ENCODE measurements around the gene CD84.
"Not testable (repeated sequence)": the region's sequence is repeated elsewhere in the genome, so short reads cannot be mapped to it uniquely, and the experiment has no call there.

The CD84 gene

DNA sequence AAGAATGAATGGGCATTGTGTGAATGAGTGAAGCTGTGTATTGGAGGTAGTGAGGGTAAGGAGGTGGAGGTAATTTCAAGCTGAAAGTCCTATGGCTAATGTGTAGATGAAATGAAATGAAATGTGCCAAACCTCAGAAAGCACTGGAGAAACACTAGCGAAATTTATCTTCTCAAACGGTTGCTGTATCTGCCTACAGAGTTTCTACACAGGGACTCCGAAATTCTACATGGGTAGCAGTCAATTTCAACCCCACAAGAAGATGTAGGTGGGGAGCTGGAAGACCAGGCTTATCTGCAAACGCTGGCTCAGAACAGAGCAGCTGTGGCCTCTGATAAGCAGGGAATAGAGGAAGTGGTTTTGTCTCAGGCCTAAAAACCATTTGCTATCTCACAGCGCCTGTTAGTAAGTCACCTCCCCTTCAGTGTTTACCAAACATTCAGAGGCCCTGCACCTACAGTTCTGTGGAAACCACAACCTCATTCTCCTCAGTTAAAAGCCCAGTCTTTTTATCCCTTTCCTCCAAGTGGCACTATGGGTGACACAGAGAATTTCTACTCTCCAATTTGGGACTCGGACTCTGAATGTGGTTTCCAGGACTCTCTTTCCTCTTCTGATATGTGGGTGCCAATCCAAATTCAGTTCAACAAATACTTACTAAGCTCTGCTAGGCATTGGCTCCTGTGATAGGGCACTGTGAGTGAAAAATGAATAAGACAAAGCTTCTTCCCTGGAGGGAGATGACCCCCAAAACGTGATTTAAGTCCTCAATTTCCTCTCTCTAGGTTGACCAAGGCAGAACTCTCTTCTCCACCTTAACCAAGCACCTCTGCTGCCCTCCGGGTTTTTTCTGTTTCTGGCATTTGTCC, 39.1 kb downstream of the CD84 start:
- DNase-seq, result peak; percentile 40

DNA sequence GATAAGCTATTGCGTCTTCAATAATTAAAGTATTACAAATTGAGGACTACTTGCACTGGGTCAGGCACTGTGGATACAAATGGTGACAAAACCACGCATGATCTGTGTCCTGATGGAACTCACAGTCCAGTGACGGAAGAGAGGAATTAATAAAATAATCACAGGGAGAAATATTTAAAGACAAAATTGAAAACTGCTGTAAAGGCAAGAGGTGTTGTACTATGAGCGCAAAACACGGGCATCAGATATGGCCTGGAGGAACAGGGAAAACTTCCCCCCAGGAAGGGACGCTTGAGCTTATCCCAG, 39.7 kb downstream of the CD84 start:
- no peak for DNase-seq

DNA sequence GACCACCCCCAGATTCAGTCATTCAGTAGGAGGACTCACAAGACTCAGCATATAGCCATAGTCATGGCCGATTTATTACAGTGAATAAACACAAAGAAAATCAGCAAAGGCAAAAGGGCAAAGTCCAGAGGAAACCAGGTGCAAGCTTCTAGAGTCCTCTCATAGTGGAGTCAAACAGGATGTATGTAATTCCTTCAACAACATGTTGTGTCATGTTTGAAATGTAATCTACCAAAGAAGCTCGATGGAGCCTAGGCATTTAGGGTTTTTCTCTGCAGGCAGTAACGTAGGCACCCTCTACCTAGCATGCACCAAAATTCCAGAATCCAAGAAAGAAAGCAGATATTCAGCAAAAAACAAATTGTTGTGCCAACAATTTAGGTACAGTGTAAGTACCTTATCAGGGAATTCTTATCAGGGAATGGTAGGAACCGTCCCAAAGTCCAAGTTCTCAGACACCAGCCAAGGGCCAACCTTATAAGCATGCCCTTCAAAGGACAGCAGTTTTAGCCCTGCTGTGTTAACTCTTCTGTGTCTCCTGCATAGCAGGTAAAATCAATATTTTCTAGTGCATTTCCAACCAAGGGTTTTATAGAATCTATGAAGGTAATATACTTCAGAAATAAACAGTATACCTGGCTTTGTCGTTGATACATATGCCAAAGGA, 40.2 kb downstream of the CD84 start:
- no peak for DNase-seq

DNA sequence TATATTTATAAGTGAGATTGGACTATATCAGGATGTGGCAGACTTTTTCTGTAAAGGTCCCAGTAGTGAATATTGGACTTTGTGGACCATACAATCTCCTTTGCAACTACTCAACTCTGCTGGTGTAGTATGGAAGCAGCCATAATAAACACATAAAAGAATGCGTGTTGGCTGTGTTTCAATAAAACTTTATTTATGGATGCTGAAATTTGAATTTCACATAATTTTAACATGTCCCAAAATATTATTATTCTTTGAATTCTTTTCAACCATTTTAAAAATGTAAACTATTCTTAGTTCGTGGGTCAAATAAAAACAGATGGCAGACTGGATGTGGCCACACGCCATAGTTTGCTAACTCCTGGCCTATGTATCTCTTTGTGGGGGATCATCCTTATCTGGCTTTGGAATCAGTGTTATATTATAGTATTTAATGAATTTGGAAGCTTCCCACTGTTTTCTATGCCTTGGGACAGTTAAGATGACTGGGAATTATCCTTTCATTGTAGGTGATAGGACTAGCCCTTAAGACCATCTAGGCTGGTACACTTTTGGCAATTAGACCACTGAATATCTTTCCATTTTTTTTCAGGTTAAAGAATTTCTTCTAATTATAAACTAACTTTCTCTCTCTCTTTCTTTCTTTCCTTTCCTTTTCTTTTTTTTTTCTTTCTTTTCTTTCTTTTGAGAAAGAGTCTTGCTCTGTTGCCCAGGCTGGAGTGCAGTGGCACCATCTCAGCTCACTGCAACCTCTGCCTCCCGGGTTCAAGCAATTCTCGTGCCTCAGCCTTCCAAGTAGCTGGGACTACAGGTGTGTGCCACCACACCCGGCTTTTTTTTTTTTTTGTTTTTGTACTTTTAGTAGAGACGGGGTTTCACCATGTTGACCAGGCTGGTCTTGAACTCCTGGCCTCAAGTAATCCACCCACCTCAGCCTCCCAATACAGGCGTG, 41.3 kb downstream of the CD84 start:
- DNase-seq, result no peak

DNA sequence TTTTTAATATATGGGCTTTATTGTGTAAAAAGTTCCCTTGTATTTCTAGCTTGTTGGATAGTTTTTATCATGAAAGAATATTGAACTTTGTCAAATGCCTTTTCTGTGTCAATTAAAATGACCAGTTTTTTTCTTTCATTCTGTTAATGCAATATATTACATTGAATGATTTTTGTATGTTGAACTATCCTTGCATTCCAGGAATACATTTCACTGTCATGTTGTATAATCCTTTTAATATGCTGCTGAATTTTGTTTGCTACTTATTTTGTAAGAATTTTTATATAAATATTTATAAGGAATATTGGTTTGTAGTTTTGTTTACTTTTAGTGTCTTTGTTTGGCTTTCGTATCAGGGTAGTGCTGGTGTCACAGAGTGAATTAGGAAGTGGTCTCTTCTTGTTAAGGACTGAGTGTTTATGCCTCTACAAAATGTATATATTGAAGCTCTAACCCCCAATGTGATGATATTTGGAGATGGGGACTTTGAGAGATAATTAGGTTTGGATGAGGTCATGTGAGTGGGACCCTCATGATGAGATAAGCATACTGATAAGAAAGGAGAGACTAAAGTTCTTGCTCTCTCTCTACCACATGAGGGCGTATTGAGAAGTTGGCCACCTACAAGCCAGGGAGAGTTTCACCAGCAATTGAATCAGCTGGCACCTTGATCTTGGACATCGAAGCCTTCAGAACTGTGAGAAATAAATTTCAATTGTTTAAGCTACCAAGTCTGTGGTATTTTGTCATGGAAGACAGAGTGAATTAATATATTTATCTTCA, 44.3 kb downstream of the CD84 start:
- no peak for DNase-seq

DNA sequence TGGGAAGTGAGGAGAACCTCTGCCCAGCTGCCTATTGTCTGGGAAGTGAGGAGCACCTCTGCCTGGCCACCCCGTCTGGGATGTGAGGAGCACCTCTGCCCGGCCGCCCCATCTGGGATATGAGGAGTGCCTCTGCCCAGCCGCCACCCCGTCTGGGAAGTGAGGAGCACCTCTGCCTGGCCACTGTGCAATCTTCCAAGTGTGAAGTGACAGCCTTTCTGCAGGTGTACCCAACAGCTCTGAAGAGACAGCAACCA, 46.8 kb downstream of the CD84 start:
- DNase-seq, result not testable (repeated sequence)

DNA sequence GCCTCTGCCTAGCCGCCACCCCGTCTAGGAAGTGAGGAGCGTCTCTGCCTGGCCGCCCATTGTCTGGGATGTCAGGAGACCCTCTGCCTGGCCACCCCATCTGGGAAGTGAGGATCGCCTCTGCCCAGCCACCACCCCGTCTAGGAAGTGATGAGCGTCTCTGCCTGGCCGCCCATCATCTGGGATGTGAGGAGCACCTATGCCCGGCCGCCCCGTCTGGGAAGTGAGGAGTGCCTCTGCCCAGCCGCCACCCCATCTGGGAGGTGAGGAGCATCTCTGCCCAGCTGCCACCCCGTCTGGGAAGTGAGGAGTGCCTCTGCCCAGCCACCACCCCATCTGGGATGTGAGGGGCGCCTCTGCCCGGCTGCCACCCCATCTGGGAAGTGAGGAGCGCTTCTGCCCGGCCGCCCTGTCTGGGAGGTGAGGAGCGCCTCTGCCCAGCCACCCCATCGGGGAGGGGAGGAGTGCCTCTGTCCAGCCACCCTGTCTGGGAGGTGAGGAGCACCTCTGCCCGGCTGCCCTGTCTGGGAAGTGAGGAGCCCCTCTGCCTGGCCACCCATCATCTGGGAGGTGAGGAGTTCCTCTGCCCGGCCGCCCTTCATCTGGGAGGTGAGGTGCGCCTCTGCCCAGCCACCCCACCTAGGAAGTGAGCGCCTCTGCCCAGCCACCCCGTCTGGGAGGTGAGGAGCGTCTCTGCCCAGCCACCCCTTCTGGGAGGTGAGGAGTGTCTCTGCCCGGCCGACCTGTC, 47.3 kb downstream of the CD84 start:
- not testable (repeated sequence) for DNase-seq

DNA sequence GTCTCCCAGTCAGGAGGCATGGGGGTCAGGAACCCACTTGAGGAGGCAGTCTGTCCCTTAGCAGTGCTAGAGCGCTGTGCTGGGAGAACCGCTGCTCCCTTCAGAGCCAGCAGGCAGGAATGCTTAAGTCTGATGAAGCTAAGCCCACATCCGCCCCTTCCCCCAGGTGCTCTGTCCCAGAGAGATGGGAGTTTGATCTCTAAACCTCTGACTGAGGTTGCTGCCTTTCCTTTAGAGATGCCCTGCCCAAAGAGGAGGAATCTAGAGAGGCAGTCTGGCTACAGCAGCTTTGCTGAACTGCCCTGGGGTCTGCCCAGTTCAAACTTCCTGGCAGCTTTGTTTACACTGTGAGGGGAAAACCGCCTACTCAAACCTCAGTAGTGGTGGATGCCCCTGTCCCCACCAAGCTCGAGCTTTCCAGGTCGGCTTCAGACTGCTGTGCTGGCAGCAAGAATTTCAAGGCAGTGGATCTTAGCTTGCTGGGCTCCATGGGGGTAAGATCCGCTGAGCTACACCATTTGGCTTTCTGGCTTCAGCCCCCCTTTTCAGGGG, 49.8 kb downstream of the CD84 start:
- DNase-seq, result not testable (repeated sequence)

DNA sequence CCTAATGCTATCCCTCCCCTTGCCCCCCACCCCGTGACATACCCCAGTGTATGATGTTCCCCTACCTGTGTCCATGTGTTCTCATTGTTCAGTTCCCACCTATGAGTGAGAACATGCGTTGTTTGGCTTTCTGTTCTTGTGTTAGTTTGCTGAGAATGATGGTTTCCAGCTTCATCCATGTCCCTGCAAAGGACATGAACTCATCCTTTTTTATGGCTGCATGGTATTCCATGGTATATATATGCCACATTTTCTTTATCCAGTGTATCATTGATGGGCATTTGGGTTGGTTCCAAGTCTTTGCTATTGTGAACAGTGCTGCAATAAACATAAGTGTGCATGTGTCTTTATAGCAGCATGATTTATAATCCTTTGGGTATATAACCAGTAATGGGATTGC, 55.5 kb downstream of the CD84 start:
- DNase-seq, result not testable (repeated sequence)

DNA sequence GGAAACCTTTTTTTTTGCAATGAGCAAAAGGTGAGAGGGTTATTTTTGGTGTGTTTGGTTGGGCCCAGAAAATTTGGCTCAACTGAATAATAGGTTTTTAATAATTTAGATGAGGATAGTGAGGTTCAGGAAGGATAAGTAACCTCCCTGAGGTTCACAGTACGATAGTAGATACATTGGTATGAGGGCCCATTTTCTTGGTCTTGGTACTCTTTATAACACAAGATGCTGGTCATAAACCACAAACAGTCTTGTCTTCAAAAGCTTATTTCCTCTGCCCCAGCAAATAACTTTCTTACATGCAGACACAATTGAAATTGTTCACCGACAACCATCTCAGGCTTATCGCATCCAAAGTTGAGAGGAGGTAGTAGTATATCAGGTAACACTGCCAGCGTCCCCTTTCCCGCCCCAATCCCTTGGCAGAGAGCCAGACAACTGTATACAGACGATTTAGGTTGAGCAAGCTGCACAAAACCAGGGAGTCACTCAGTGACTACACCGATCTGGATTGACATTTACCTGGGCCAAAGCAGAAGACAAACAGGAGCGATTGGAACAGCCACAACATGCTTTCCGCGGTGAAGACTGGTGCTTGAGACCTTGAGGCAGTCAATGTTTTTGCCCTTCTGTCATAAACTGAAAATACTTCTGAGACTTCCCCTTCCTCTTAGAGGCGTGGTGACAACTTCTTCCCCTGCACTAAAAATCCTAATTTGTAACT, 56.5 kb downstream of the CD84 start, which contains the start of gene SLAMF6:
TSS of gene SLAMF6 (minus strand) at position 634 of the 724 bp plus-strand sequence. CDS start at position 571, 63 bp downstream.
- DNase-seq, result no peak

DNA sequence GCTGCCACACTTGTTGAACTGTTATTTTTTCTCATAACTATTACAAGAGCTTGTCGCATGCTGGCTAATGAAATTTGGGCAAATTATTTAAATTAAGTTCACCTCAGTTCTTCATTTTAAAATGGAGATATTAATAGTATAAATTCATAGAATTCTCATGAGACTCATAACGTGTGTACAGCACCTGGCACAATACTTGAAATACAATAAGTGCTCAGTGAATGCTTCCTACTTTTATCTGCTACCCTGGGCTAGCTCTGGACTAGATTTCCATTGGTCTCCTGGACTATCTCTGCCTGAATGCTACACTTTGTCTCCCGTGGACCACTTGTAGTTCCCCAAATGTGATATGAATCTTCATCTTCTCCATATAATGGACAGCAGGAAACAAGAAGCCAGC, 57.2 kb downstream of the CD84 start:
- DNase-seq, result no peak

DNA sequence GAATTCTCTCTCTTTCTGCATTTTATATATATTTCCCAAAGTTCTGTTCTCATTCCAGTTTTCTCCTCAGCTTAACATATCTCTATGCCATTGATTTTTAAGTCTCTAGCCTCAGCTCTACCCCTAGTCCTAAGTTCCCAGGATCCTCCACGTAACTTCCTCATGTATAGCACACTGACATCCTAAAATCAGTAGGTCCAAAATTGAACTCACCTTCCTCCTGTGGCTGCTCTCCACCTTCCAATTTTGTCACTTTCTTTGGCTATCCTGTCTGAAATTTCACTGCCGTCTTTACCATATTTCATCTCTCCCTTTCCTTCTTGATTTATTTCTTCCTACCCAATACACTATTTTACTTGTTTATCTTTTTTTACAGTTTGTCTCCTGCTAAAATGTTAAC, 57.7 kb downstream of the CD84 start:
- no peak for DNase-seq

DNA sequence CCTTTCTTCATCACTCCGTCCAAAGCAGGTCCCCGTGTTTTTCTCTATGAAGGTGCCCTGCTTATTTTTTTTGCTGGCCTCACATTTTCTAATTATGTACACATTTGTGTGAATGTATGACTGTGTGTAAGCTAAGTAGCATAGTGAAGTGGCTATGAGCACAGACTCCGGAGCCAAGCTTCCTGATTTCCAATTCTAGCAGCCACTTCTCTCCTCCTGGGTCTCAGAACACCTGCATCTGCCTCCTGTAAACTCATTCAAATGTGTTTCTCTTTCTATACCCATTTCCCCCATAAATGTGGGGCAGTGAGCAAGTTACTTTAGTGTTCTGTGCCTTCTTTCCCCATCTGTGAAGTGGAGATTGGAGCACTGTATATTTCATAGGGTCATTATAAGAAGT, 58.3 kb downstream of the CD84 start:
- DNase-seq, result no peak

DNA sequence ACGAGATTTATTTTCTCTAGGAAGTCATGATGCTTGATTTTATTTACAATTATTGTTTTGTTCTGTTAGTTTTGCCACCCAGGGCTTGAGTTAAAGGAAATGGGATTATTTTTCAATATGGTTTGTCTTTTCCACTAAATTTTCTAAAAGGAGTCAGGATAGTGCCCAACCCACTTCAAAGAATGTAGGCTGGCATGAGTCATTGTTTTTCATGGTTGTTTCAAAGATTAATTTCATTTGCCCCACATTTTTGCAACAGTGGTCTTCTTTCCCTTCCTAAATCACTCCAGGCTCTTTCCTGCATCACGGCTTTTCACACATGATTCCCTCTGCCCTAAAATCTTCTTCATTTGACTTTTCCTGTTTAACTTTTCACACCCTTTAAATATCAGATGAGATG, 58.7 kb downstream of the CD84 start:
- DNase-seq, result no peak

DNA sequence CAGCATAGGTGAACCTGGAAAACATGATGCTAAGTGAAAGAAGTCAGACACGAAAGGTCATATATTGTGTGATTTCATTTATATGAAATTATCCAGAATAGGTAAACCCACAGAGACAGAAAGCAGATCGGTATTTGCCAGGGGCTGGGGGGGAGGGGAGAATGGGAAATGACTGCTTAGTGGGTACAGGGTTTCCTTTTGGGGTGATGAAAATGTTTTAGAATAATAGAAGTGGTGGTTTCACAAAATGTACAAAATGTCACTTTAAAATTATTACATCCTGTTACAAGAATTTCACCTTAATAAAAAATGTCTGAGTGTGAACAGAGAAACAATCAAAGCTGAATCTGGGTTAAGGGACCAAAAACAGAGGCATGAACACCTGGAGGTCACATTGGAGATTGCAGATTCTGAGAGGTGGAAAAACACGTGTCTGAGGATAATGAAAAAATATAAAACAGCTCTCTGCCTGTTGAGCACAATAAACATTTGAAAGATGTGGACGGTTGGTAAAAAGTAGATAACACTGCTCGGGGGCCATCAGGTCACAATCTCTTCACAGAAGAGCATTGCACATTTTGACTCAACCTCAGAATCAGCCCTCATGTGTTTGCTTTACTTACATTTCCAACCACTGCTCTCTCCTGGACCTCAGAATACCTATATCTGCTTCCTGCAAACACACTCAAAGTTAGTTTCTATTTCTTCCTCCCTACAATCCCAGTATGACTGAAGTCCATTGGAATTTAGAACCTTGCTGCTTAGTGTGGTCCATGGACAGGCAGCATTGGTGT, 59.5 kb downstream of the CD84 start:
- no peak for DNase-seq

DNA sequence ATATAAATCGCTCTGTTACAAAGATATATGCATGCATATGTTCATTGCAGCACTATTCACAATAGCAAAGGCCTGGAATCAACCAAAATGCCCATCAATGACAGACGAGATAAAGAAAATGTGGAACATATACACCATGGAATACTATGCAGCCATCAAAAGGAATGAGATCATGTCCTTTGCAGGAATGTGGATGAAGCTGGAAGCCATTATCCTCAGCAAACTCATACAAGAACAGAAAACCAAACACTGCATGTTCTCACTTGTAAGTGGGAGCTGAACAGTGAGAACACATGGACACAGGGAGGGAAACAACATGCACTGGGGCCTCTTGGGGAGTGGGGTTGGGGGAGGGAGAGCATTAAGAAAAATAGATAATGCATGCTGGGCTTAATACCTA, 61.8 kb downstream of the CD84 start:
- DNase-seq, result not testable (repeated sequence)

DNA sequence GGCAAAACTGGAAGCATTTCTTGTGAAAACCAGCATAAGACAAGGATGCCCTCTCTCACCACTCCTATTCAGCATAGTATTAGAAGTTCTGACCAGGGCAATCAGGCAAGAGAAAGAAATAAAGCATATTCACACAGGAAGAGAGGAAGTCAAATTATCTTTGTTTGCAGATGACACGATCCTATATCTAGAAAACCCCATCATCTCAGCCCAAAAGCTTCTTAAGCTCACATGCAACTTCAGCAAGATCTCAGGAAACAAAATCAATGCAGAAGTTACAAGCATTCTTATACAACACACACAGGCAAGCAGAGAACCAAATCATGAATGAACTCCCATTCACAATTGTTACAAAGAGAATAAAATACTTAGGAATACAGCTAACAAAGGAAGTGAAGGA, 63.4 kb downstream of the CD84 start:
- DNase-seq, result not testable (repeated sequence)

DNA sequence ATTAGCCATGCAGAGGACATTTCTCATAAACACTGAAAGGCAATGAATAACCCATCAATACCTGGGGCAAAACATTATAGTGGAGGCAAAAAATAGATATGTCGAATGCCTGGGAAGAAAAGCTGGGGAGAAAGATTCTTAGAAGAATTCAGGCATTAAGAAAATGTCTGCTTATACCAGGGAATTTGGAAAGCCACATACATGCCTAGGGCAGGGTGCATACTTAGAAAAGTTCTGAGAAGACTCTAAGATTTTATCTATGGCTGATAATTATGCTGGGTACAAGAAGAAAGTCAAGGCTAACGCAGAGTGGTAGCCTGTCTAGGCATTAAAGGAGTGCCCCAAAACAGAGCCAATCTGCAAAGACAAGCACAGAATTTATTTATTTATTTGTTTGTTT, 74.6 kb downstream of the CD84 start:
- no peak for DNase-seq

DNA sequence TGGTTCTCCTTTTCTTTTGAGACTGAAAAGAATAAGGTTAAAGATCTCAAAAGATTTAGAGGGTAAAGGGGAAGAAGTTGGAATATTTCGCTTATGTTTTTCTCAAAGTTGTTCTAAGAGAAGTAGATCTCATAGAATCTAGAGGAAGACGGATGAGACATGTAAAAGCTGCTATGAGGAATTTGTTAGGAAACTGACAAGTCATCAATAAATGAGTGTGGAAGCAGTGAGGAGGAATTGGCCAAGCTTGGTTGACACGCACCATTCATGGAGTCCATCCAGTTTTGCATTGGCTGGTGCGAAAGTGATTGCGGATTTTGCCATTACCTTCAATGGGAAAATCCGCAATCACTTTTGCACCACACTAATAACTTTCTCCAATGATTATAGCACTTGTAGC, 76.2 kb downstream of the CD84 start:
- no peak for DNase-seq

DNA sequence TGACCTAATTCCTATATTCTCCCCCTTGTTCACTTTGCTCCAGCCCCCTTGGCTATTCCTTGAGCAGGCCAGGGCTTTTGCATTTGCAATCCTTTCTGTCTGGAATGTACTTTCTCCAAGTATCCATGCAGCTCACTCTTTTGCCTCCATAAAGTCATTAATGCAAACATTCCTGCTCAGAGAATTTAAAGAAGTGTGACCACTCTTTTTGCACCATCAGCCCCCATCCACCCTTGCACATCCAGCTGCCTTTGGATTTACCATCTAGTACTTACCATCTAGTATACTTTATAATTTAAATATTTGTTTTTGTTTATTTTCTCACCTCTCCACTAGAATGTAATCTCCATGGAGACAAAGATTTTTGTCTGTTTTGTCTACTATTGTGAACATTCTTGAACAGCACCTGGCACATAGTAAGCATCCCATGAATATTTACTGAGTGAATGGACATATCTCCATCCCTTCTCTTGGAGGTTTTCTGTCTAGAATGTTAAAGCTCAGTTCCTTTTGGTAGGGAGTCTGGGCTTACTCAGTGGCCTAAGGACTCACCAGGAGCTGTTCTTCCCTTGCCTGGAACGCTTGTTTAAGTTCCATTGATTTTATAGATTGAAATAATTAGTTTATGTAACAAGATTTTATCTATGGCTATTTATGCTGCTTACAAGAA, 78.8 kb downstream of the CD84 start:
- no peak for DNase-seq
